Measurements from ENCODE around the gene SNRNP40. TPM values are rescaled to one million over a fixed set of nuclear protein-coding genes. Genes with fewer than 3 reads are reported as not detected.

The SNRNP40 gene
- total RNA-seq, 2 experiments from 2014 or later: 48.4 to 53.7 TPM

- Histone ChIP-seq H3K27me3 (ENCODE audit: control insufficient read depth in 1 of 2, insufficient read depth in 2 of 2, low read length in 2 of 2) (no peaks in the 10 kb centered on the region), H3K4me1 (ENCODE audit: insufficient read depth, low read length) (peaks cover 34% of the 10 kb centered on the region), H3K36me3 (ENCODE audit: insufficient read depth, low read length) (no peaks in the 10 kb centered on the region), H3K27ac (ENCODE audit: low read depth in 1 of 2, low read length in 2 of 2) (no peak overlapping the region), H3K9me3 (ENCODE audit: control insufficient read depth in 1 of 2, insufficient read depth in 1 of 2, low read length in 2 of 2) (no peaks in the 10 kb centered on the region), H3K4me3 (ENCODE audit: low read length) (no peak overlapping the region)
- POLR2A ChIA-PET: no interaction called here
- DNase-seq: peak in 1 of 14 experiments; percentile 54
- intact Hi-C loops (cut with DNase I, micrococcal nuclease): no loop called here
- no peaks in the 10 kb centered on the region for H3K9me3 Mint-ChIP-seq
- CTCF ChIA-PET: no interaction called here
- no peaks in the 10 kb centered on the region for H3K27me3 Mint-ChIP-seq
- H3K27ac Mint-ChIP-seq: no peak overlapping the region
- H3K4me3 Mint-ChIP-seq: peak overlapping the region; percentile 8
- H3K4me1 Mint-ChIP-seq (ENCODE audit: low read depth): peaks cover 14% of the 10 kb centered on the region
- TF ChIP-seq CTCF (IDR thresholded peaks at IDR 0.05): no peak
- peaks cover 17% of the 10 kb centered on the region for H3K36me3 Mint-ChIP-seq (ENCODE audit: low read depth)
- ATAC-seq (ENCODE audit: poor library complexity): no peak
Observed at GRCh38 chr1:31300193-31300592, 3.6 kb upstream of the SNRNP40 start.

GRCh38 chr1:31299365-31299764, 2.8 kb upstream of the SNRNP40 start:
- H3K4me1 Mint-ChIP-seq (ENCODE audit: low read depth): peaks cover 14% of the 10 kb centered on the region
- Histone ChIP-seq H3K4me3 (ENCODE audit: low read length) (no peak overlapping the region), H3K36me3 (ENCODE audit: insufficient read depth, low read length) (no peaks in the 10 kb centered on the region), H3K27me3 (ENCODE audit: control insufficient read depth in 1 of 2, insufficient read depth in 2 of 2, low read length in 2 of 2) (no peaks in the 10 kb centered on the region), H3K9me3 (ENCODE audit: control insufficient read depth in 1 of 2, insufficient read depth in 1 of 2, low read length in 2 of 2) (no peaks in the 10 kb centered on the region), H3K4me1 (ENCODE audit: insufficient read depth, low read length) (peaks cover 38% of the 10 kb centered on the region), H3K27ac (ENCODE audit: low read depth in 1 of 2, low read length in 2 of 2) (no peak overlapping the region)
- intact Hi-C loops (cut with DNase I, micrococcal nuclease): loop anchor here in 1 of 2 experiments (5.0 to 10.0 kb wide), 3 partner anchors 345 to 1515 kb away; partner anchors contain the start of genes PEF1, RBBP4, S100PBP and YARS1
- peak overlapping the region; percentile 25 for H3K27ac Mint-ChIP-seq
- DNase-seq (no peak), ATAC-seq (ENCODE audit: poor library complexity) (no peak)
- ChIA-PET POLR2A (no interaction called here), CTCF (no interaction called here)
- no peaks in the 10 kb centered on the region for H3K9me3 Mint-ChIP-seq
- TF ChIP-seq CTCF (IDR thresholded peaks at IDR 0.05): no peak
- peaks cover 17% of the 10 kb centered on the region for H3K36me3 Mint-ChIP-seq (ENCODE audit: low read depth)
- H3K27me3 Mint-ChIP-seq: no peaks in the 10 kb centered on the region
- H3K4me3 Mint-ChIP-seq: peak overlapping the region; percentile 52

DNA sequence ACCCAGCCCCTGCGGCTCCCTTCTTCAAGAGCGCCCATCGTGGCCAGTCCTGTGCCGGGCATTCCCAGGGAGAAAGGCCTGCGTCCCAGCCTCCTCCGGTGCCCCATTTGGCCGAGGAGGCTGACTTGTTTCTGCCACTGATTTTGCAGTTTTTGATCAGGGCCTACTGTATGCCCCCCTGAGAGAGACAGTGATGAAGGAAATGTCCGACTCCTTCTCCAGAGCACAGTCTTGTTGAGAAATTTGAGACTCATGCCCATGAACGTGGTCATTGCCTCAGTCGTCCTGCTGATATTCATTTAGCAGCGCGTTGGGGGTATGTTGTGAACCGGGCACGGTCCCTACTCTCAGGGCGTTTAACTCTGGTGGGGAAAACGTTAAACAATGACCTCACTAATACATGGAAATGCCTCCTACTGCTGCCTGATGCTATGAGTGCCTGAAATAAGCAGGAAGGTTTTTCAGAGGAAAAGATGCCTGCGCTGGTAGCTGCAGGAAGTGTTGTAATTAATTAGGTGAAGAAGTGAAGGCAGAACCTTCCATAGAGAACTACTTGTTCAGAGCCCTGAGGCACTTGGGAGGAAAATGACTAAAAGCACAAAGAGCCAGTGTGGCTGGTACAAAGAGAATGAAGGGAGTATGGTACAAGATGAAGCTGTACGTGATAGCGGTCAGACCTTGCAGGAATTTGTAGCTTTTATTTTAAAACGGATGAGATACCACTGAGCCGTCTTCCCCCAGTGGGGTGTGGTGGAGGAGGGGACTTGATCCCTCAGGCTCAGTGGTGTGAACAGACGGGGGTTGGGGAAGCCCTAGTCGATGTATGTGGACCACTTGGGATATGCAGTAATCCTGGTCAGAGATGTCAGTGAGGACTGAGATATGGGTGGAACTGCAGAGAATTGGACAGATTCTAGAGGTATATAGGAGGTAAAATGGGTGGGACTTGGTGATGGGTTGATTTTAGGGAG, 974 bp upstream of the SNRNP40 start:
- no peak for TF ChIP-seq CTCF (IDR thresholded peaks at IDR 0.05)
- ATAC-seq (ENCODE audit: poor library complexity) (no peak), DNase-seq (peak in 3 of 14 experiments; percentile 12 to 18 (median 14))
- intact Hi-C loops (cut with DNase I, micrococcal nuclease): loop anchor here in 1 of 2 experiments (2.0 to 10.0 kb wide), 5 partner anchors 233 to 1517 kb away; partner anchors contain the start of genes PEF1, PUM1, RBBP4 and S100PBP
- POLR2A ChIA-PET: interaction anchor here (0.5 to 1.9 kb wide), 13 partner anchors 9 to 1830 kb away, joined by 3 to 6 read pairs (median 3); partner anchors contain the start of genes KHDRBS1, KPNA6, PEF1 and PUM1
- Histone ChIP-seq H3K4me1 (ENCODE audit: insufficient read depth, low read length) (peaks cover 41% of the 10 kb centered on the region), H3K9me3 (ENCODE audit: control insufficient read depth in 1 of 2, insufficient read depth in 1 of 2, low read length in 2 of 2) (no peaks in the 10 kb centered on the region), H3K27ac (ENCODE audit: low read depth in 1 of 2, low read length in 2 of 2) (peak overlapping the region; percentile 75 to 88), H3K36me3 (ENCODE audit: insufficient read depth, low read length) (peaks cover 6% of the 10 kb centered on the region), H3K4me3 (ENCODE audit: low read length) (peak overlapping the region; percentile 90), H3K27me3 (ENCODE audit: control insufficient read depth in 1 of 2, insufficient read depth in 2 of 2, low read length in 2 of 2) (no peaks in the 10 kb centered on the region)
- Mint-ChIP-seq H3K9me3 (no peaks in the 10 kb centered on the region), H3K27me3 (no peaks in the 10 kb centered on the region), H3K27ac (no peak overlapping the region), H3K36me3 (ENCODE audit: low read depth) (peaks cover 15% of the 10 kb centered on the region), H3K4me1 (ENCODE audit: low read depth) (peaks cover 16% of the 10 kb centered on the region), H3K4me3 (no peak overlapping the region)
- CTCF ChIA-PET: interaction anchor here (1.0 kb wide), 1 partner anchor 518 kb away, joined by 5 read pairs; no protein-coding TSS in a partner anchor

Measured in CD4-positive, alpha-beta T cell (primary cell).